HepG2 (cell line): Measurements from ENCODE around the gene S100A13. TPM values are rescaled to one million over a fixed set of nuclear protein-coding genes. Genes with fewer than 3 reads are reported as not detected.

Experiments used
- AHDC1 ChIP-seq: sonication (generic); formaldehyde crosslinking; IDR thresholded peaks from 2 replicates; pipeline ENCODE4 v1.5.1; 2020; ENCODE audit warnings: mild to moderate bottlenecking, missing genetic modification reagents, borderline replicate concordance
- DPF2 ChIP-seq: sonication (generic); formaldehyde crosslinking; IDR thresholded peaks from 2 replicates; pipeline ENCODE4 v1.4.0; 2020; ENCODE audit warnings: mild to moderate bottlenecking, low read depth, missing genetic modification reagents, borderline replicate concordance
- NFAT5 ChIP-seq: sonication (generic); formaldehyde crosslinking; IDR thresholded peaks from 2 replicates; pipeline ENCODE4 v1.4.0; 2020; ENCODE audit warnings: missing genetic modification reagents
- SOX13 ChIP-seq, 3 experiments: fragments of 450-650 bp in 1 of 3; sonication (generic) in 1 of 3; formaldehyde crosslinking in 1 of 3; IDR thresholded peaks in 2 of 3; conservative IDR thresholded peaks in 1 of 3; 2 replicates each; pipeline versions ENCODE4 v1.5.0 to v1.6.1; 2016 to 2020; ENCODE audit warnings: antibody characterized with exemption in 1 of 3, mild to moderate bottlenecking in 1 of 3, missing compliant biosample characterization in 1 of 3, missing genetic modification reagents in 1 of 3, moderate library complexity in 1 of 3
- polyA plus RNA-seq, 8 experiments: library from polyadenylated mRNA; depleted of rRNA in 3 of 8; stranded (reverse) in 7 of 8; unstranded in 1 of 8; fragments of >200 nt; fragmentation: Illumina TruSeq in 4 of 8; extraction: Trizol in 4 of 8; gene quantifications; 2 replicates each; pipeline versions ENCODE4 v1.2.1 to v1.2.3, GENCODE V29; 2011 to 2016; ENCODE audit warnings: low read depth in 4 of 8, missing spikeins in 1 of 8, mixed read lengths in 1 of 8; ENCODE audit not compliant: insufficient read depth in 1 of 8
- total RNA-seq, 5 experiments: library from RNA; depleted of rRNA; stranded (reverse); fragments of >200 nt; fragmentation: Illumina TruSeq; extraction: Trizol; gene quantifications; 2 replicates each; pipeline ENCODE4 v1.2.3, GENCODE V29; 2016; ENCODE audit warnings: low read depth in 1 of 5
- TF ChIP-seq, protein P1 (sequence below): sonication (generic); formaldehyde crosslinking; IDR thresholded peaks from 2 replicates; pipeline ENCODE4 v1.4.0; 2020; ENCODE audit warnings: missing genetic modification reagents
- TF ChIP-seq, protein P2 (sequence below): sonication (generic); formaldehyde crosslinking; IDR thresholded peaks from 2 replicates; pipeline ENCODE4 v1.8.0; 2022; ENCODE audit warnings: low read depth, missing genetic modification reagents

The S100A13 gene
- total and polyA plus RNA-seq, 2 of the 13 experiments (the other 11 are each of a cell fraction or from before 2014, with no cell fraction given) = 89.5 to 172 TPM

DNA sequence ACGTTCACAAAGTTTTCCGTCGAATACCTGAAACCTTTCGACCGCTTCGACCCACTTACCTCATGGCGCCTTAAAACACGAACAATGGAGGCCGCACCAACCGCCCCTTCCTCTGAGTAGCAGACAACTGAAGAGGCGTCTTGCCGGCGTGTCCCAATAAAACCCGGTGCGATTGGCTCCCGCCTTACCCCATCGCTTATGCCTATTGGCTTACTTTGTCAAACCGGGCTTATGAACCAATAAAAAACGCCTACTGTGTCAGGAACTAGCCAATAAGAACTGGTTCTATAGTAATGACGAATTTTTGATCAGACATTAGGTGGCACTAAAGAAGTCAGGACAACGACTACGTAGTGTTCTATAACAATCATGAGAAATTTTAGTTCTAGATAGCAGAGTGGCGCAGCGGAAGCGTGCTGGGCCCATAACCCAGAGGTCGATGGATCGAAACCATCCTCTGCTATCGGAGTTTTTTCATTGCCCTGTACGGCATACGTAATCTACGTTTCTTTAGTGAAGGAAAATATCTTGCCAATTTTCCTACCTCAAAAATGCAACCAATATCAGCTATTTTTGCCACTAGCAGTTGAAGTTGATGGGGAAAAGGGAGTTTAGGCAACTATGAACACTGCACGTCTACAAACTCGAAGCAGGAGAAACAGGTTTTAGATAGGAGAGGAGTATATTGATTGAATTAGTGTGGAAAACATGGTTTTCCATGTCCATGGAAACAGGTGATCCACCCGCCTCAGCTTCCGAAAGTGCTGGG is 43.7 kb upstream of the S100A13 start, which contains the start of gene ILF2 (continued):
- TF ChIP-seq AHDC1 (CRISPR knock-in tag) (no peak; the same call in 1 of the 2 replicates), DPF2 (CRISPR knock-in tag) (no peak), NFAT5 (CRISPR knock-in tag) (no peak), SOX13 (IDR thresholded peaks at IDR 0.05) (0 out of 2 replicates have a peak, but pooled peaks have one; percentile 21), SOX13 (CRISPR knock-in tag; conservative IDR thresholded peaks at IDR 0.05 in 1 of 2, IDR thresholded peaks at IDR 0.05 in 1 of 2) (peak in 1 of 2 experiments; percentile 3; a peak in 1 of 4 replicates)
- TF ChIP-seq, protein P1, sequence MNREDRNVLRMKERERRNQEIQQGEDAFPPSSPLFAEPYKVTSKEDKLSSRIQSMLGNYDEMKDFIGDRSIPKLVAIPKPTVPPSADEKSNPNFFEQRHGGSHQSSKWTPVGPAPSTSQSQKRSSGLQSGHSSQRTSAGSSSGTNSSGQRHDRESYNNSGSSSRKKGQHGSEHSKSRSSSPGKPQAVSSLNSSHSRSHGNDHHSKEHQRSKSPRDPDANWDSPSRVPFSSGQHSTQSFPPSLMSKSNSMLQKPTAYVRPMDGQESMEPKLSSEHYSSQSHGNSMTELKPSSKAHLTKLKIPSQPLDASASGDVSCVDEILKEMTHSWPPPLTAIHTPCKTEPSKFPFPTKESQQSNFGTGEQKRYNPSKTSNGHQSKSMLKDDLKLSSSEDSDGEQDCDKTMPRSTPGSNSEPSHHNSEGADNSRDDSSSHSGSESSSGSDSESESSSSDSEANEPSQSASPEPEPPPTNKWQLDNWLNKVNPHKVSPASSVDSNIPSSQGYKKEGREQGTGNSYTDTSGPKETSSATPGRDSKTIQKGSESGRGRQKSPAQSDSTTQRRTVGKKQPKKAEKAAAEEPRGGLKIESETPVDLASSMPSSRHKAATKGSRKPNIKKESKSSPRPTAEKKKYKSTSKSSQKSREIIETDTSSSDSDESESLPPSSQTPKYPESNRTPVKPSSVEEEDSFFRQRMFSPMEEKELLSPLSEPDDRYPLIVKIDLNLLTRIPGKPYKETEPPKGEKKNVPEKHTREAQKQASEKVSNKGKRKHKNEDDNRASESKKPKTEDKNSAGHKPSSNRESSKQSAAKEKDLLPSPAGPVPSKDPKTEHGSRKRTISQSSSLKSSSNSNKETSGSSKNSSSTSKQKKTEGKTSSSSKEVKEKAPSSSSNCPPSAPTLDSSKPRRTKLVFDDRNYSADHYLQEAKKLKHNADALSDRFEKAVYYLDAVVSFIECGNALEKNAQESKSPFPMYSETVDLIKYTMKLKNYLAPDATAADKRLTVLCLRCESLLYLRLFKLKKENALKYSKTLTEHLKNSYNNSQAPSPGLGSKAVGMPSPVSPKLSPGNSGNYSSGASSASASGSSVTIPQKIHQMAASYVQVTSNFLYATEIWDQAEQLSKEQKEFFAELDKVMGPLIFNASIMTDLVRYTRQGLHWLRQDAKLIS (CRISPR knock-in tag) = no peak
- TF ChIP-seq, protein P2, sequence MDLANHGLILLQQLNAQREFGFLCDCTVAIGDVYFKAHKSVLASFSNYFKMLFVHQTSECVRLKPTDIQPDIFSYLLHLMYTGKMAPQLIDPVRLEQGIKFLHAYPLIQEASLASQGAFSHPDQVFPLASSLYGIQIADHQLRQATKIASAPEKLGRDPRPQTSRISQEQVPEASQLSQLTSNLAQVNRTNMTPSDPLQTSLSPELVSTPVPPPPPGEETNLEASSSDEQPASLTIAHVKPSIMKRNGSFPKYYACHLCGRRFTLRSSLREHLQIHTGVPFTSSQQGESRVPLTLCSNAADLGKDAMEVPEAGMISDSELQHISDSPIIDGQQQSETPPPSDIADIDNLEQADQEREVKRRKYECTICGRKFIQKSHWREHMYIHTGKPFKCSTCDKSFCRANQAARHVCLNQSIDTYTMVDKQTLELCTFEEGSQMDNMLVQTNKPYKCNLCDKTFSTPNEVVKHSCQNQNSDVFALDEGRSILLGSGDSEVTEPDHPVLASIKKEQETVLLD (CRISPR knock-in tag) = no peak
